NCI-H82 (cell line): ENCODE measurements around the gene DIS3L.
"Not testable (repeated sequence)": the region's sequence is repeated elsewhere in the genome, so short reads cannot be mapped to it uniquely, and the experiment has no call there.

Experiments
- DNase-seq: peaks from one replicate; lab custom pipeline; 2025; lab: John Stamatoyannopoulos, UW

The DIS3L gene

GRCh38 chr15:66293419-66294156 lies at the start of gene DIS3L:
Gene DIS3L (plus strand): TSS chr15:66293568. CDS start chr15:66293597, 29 bp downstream.
- DNase-seq: peak; percentile 66

GRCh38 chr15:66245832-66246231 lies 47.5 kb upstream of the DIS3L start:
- DNase-seq: not testable (repeated sequence)

GRCh38 chr15:66246937-66247336 lies 46.4 kb upstream of the DIS3L start:
- no peak for DNase-seq

GRCh38 chr15:66249605-66250174 lies 43.7 kb upstream of the DIS3L start:
- DNase-seq: no peak

- DNase-seq: peak; percentile 46
Observed at GRCh38 chr15:66251065-66251789, 42.1 kb upstream of the DIS3L start.

- peak; percentile 71 for DNase-seq
Observed at GRCh38 chr15:66251790-66252684, 41.3 kb upstream of the DIS3L start.

DNA sequence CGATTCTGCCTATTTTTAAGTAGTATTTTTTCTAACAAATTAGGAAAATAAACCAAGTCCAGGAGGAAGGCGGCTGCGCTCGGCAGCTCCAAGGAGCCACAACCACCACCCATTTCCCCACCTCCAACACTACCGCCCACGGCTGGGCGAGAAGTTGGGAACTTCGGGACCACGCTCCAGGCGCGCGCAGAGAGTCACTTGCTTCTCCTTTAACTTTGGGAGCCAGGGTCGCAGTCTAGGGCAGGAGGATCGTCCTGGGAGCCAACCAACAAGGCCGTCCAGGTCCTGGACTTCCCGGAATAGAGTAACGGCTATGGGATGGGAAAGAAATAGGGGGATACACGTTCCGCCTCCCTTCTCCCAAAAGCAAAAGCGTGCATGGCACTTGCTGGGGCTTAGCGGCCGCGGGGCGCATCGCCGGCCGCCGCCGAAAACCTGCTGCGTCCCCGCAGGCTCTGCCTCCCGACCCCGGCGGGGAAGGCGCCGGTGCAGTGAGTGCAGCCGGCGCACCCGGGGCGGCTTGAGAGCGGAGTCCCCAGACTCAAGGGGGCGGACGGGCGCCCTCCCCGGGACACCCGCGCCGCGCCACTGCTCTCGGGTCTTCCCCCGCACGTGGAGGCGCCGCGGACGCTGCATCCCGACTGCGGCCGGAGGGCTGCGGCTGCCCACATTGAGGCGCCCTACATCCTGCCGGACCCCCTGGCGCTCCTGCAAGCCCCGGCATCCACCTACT lies 40.5 kb upstream of the DIS3L start:
- peak; percentile 62 for DNase-seq

GRCh38 chr15:66253418-66254088 lies 39.8 kb upstream of the DIS3L start, which contains the start of gene MEGF11:
Gene MEGF11 (minus strand): TSS chr15:66253750. CDS start chr15:66128403, 125,347 bp downstream.
- peak; percentile 54 for DNase-seq

GRCh38 chr15:66254089-66254950 lies 39.0 kb upstream of the DIS3L start:
- no peak for DNase-seq

DNA sequence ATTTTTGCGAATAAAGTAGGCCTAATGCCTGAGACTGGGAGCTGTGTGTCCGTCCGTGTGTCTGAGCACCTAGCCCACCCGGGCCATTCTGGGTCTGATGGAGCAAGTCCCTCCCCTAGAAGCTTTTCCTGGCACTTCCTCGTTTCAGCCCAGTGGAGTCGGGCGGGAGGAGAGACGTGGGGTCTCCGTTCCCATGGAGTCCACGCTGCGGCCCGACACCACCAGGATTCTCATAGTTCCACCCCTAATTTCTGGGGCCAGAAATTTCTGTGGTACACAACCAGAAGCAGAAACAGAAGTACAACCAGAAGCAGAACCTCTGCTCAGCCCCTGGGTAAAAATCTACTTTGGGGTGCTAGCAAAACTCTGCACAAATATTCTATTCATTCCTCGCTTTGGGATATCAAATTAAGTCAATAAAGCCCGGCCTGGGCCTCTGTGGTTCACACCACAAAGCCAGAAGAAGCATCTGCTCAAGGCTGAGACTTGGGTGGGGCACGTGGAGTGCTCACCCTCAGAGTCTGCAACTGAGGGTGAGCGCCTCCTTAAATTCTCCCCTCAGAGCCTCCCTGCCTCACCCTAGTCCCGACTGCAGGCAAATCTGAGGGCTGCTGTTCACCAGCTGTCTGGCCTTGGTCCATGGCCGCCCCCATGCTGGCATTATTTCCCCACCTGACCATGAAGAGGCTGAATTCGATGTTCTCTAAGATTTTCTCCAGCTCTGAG lies 38.3 kb upstream of the DIS3L start:
- DNase-seq: no peak

GRCh38 chr15:66256692-66257091 lies 36.7 kb upstream of the DIS3L start:
- DNase-seq: no peak

DNA sequence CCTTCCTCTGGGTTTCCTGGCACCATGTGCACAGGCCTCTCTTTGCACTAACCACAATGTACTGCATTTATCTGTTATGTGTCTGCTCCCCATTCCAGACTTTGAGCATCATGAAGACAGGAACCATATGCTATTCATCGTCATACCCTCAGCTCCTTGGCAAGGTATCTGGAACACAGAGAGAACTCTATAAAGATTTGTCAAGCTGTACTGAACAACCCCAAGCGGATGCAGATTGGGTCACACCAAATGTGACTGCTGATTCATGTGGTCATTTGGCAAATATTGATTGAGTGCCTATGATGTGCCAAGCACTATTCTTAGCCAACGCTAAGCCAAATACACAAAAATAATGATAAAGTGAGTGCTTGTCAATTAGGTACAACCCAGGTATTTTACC lies 32.3 kb upstream of the DIS3L start:
- DNase-seq: no peak

DNA sequence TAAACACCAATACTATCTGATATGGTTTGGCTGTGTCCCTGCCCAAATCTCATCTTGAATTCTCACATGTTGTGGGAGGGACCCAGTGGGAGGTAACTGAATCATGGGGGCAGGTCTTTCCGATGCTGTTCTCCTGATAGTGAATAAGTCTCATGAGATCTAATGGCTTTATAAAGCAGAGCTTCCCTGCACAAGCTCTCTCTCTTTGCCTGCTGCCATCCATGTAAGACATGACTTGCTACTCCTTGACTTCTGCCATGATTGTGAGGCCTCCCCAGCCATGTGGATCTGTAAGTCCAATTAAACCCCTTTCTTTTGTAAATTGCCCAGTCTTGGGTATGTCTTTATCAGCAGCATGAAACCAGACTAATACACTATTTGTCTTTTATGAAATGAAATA lies 30.5 kb upstream of the DIS3L start:
- DNase-seq: not testable (repeated sequence)

DNA sequence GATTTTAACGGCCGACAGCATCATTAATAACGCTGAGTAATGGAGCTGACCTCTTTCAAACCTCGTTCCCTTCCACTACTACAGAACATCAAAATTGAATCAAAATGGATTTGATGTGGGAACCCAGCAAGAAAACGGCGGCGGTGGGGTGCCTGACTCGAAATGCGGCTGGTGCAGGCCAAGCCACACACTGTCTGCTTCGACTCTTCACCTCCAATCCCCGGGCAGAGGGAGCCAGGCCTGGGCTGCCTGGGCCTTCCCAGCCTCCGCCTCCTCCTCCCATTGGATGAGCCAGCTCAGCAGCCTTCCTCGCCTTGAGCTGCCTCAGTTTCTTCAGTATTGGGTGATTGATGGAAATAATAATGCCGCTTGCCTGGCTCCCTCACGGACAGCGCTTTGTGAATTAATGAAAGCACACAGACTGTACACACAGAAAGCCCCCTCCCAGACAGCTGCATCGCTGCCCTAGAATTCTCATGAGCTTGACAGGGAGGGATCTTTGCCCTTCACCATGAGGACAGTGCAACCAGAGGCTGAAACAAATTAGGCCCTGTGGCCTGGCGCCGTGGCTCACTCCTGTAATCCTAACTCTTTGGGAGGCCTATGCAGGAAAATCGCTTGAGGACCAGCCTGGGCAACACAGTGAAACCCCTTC lies 28.4 kb upstream of the DIS3L start:
- DNase-seq: no peak

DNA sequence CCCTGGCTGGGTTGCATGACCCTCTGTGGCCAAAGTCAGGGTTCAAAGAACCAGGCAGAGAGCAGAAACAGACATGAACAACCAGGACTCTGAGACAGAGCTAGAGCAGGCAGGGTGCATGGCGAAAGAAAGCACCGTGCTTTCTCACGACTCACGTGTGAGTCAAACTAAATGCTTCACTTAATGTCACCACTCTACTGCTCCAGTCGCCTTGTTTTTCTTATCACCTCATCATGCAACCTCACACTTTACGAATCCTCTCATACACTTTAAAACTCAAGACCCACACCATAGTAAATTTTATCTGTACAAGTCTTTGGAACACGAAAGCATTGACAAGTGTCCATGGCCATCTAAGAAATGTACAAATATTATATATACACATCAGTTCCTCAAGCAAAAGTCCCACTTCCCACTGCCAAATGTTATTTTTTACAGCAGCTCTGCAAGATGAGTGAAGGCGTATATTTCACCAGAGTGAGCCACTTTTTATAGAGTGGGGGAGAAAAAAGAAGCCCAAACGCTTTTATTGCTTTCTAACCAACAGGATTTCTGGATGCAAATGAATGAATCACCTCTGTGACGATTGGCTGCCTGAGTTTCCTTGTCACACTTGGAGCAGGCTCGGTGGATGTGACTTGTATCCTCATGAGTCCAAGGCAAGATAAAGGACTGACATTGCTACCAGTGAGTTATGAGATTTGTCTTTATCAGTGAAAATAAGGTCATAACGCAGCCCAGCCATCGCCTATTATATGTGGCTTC lies 23.9 kb upstream of the DIS3L start:
- DNase-seq: peak; percentile 82

DNA sequence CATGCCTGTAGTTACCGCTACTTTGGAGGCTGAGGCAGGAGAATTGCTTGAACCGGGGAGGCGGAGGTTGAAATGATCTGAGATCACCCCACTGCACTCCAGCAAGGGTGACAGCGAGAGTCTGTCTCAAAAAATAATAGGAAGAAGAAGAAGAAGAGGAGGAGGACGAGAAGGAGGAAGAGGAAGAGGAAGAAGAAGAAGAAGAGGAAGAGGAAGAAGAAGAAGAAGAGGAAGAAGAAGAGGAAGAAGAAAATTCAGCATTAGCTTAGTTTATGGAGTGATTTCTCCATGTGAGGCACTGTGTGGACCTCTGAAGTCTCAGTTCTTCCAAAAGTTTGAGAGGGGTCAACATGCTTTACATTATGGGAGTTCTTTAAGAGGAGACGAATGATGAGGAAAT lies 22.4 kb upstream of the DIS3L start:
- DNase-seq: no peak

GRCh38 chr15:66275352-66275751 lies 18.0 kb upstream of the DIS3L start:
- DNase-seq: no peak

DNA sequence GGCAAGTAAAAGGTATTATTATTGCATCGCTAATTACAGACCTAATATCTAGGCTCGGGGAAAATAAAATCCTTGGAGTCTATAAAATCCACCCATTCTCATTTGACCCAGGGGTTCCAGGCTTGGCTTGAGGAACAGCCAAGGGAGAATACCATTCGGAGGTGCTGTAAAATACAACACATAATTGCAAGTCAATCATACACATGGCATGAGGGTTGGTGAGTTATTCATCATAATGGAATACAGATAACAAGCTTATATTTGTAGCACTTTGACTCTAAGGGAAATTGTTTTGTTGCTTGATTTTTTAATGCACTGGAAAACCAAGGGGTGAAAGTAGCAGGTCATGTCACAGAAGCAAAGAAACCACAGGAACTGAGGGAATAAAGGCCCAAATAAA lies 16.8 kb upstream of the DIS3L start:
- DNase-seq: no peak
